ENCODE results near the gene SWSAP1.

The SWSAP1 gene

GRCh38 chr19:11382898-11383705, 8.6 kb downstream of the SWSAP1 start (continued):
- peak; percentile 96 for TF ChIP-seq GLIS1 (tag by site-specific recombination; IDR thresholded peaks at IDR 0.05)
- no peak for TF ChIP-seq ZBTB1 (tag by site-specific recombination; IDR thresholded peaks at IDR 0.05)
- no peak for TF ChIP-seq ZNF114 (tag by site-specific recombination; IDR thresholded peaks at IDR 0.05)
- TF ChIP-seq ZNF292 (tag by site-specific recombination; IDR thresholded peaks at IDR 0.05; ENCODE audit: borderline replicate concordance, low read depth): no peak
- no peak for TF ChIP-seq FEZF1 (tag by site-specific recombination; IDR thresholded peaks at IDR 0.05)
- no peak for TF ChIP-seq ZNF157 (tag by site-specific recombination; IDR thresholded peaks at IDR 0.05)
- no peak for TF ChIP-seq AEBP2 (tag by site-specific recombination; IDR thresholded peaks at IDR 0.05; ENCODE audit: borderline replicate concordance)
- no peak for TF ChIP-seq ZNF175 (tag by site-specific recombination; IDR thresholded peaks at IDR 0.05)
- TF ChIP-seq ZNF37A (tag by site-specific recombination; IDR thresholded peaks at IDR 0.05): no peak
- no peak for TF ChIP-seq PBX3 (CRISPR knock-in tag; IDR thresholded peaks at IDR 0.05)
- TF ChIP-seq ZNF341 (tag by site-specific recombination; IDR thresholded peaks at IDR 0.05; ENCODE audit: low read depth): peak; percentile 83
- no peak for TF ChIP-seq BCL6B (tag by site-specific recombination; IDR thresholded peaks at IDR 0.05)
- TF ChIP-seq ZBTB11 (tag by site-specific recombination; conservative IDR thresholded peaks at IDR 0.05; ENCODE audit: low read depth): peak; percentile 27; the same call in 1 of the 2 replicates
- TF ChIP-seq ZBTB6 (tag by site-specific recombination; IDR thresholded peaks at IDR 0.05): no peak
- TF ChIP-seq ZNF48 (tag by site-specific recombination; IDR thresholded peaks at IDR 0.05): no peak
- no peak for TF ChIP-seq ZNF626 (tag by site-specific recombination; IDR thresholded peaks at IDR 0.05)
- no peak for TF ChIP-seq ZNF776 (tag by site-specific recombination; IDR thresholded peaks at IDR 0.05; ENCODE audit: borderline replicate concordance)
- TF ChIP-seq WT1 (tag by site-specific recombination; IDR thresholded peaks at IDR 0.05): no peak; the same call in 1 of the 2 replicates
- no peak for TF ChIP-seq ZNF560 (tag by site-specific recombination; IDR thresholded peaks at IDR 0.05; ENCODE audit: borderline replicate concordance)
- no peak for TF ChIP-seq ZFP3 (tag by site-specific recombination; IDR thresholded peaks at IDR 0.05; ENCODE audit: low read depth)
- TF ChIP-seq HIC1 (tag by site-specific recombination; IDR thresholded peaks at IDR 0.05): peak; percentile 60
- no peak for TF ChIP-seq ZNF112 (tag by site-specific recombination; IDR thresholded peaks at IDR 0.05)
- TF ChIP-seq ZNF394 (tag by site-specific recombination; IDR thresholded peaks at IDR 0.05; ENCODE audit: borderline replicate concordance): peak; percentile 83
- peak; percentile 69 for TF ChIP-seq KLF8 (tag by site-specific recombination; IDR thresholded peaks at IDR 0.05)
- TF ChIP-seq ZNF335 (tag by site-specific recombination; conservative IDR thresholded peaks at IDR 0.05): peak; percentile 4; the same call in 1 of the 2 replicates
- peak; percentile 90 for TF ChIP-seq KLF1 (tag by site-specific recombination; IDR thresholded peaks at IDR 0.05)
- no peak for TF ChIP-seq ZNF521 (tag by site-specific recombination; IDR thresholded peaks at IDR 0.05)
- peak; percentile 69 for TF ChIP-seq KLF17 (tag by site-specific recombination; IDR thresholded peaks at IDR 0.05)
